HG02852 (cell line): ENCODE data around the gene PLA2G5.
"Not testable (repeated sequence)": the region's sequence is repeated elsewhere in the genome, so short reads cannot be mapped to it uniquely, and the experiment has no call there.

Experiments used
- ATAC-seq: cut with Tn5 transposase; IDR thresholded peaks from one replicate; pipeline ENCODE4 v1.9.1; 2021; ENCODE audit warnings: mild to moderate bottlenecking, moderate library complexity; ENCODE audit not compliant: unreplicated experiment

Gene PLA2G5

GRCh38 chr1:20115479-20115878 lies 45.5 kb downstream of the PLA2G5 start:
- no peak for ATAC-seq

GRCh38 chr1:20115916-20116315 lies 45.9 kb downstream of the PLA2G5 start:
- no peak for ATAC-seq

- ATAC-seq = no peak
Observed at GRCh38 chr1:20117236-20117635, 47.2 kb downstream of the PLA2G5 start.

GRCh38 chr1:20119347-20119746 lies 49.4 kb downstream of the PLA2G5 start, which contains the start of gene PLA2G2D:
PLA2G2D (minus strand) TSS chr1:20119536; CDS start chr1:20119498, 38 bp downstream.
- no peak for ATAC-seq

GRCh38 chr1:20120796-20121195 lies 50.8 kb downstream of the PLA2G5 start:
- ATAC-seq = no peak

GRCh38 chr1:20123722-20124455 lies 53.9 kb downstream of the PLA2G5 start:
- no peak for ATAC-seq

- no peak for ATAC-seq
Observed at GRCh38 chr1:20124456-20125057, 54.6 kb downstream of the PLA2G5 start.

GRCh38 chr1:20125100-20125499 lies 55.1 kb downstream of the PLA2G5 start:
- no peak for ATAC-seq

GRCh38 chr1:20126041-20126805 lies 56.2 kb downstream of the PLA2G5 start:
- ATAC-seq = no peak

- no peak for ATAC-seq
Observed at GRCh38 chr1:20126806-20127440, 56.9 kb downstream of the PLA2G5 start.

- not testable (repeated sequence) for ATAC-seq
Observed at GRCh38 chr1:20130518-20130917, 60.5 kb downstream of the PLA2G5 start.

GRCh38 chr1:20134995-20135394 lies 65.0 kb downstream of the PLA2G5 start:
- no peak for ATAC-seq

- no peak for ATAC-seq
Observed at GRCh38 chr1:20136249-20136648, 66.3 kb downstream of the PLA2G5 start.

- ATAC-seq = no peak
Observed at GRCh38 chr1:20137055-20137454, 67.1 kb downstream of the PLA2G5 start.

GRCh38 chr1:20137604-20138003 lies 67.6 kb downstream of the PLA2G5 start:
- no peak for ATAC-seq

- ATAC-seq = no peak
Observed at GRCh38 chr1:20138346-20138745, 68.4 kb downstream of the PLA2G5 start.

- ATAC-seq = no peak
Observed at GRCh38 chr1:20138961-20139550, 69.1 kb downstream of the PLA2G5 start, which contains the start of gene PLA2G2F. PLA2G2F (plus strand) TSS chr1:20139323; CDS start chr1:20139428, 105 bp downstream.

GRCh38 chr1:20139776-20140612 lies 70.0 kb downstream of the PLA2G5 start:
- no peak for ATAC-seq

GRCh38 chr1:20141001-20141400 lies 71.0 kb downstream of the PLA2G5 start:
- ATAC-seq = no peak

GRCh38 chr1:20141466-20141865 lies 71.5 kb downstream of the PLA2G5 start:
- no peak for ATAC-seq
